Measurements from ENCODE around the gene SSH2. TPM values are rescaled to one million over a fixed set of nuclear protein-coding genes. Genes with fewer than 3 reads are reported as not detected.
A peak's percentile ranks its signal among the peaks of the same experiment; 100 is the strongest.

Gene SSH2
- total RNA-seq, 4 donors from 2014 or later, result 14.7 to 33.6 (median 22.2) TPM

DNA sequence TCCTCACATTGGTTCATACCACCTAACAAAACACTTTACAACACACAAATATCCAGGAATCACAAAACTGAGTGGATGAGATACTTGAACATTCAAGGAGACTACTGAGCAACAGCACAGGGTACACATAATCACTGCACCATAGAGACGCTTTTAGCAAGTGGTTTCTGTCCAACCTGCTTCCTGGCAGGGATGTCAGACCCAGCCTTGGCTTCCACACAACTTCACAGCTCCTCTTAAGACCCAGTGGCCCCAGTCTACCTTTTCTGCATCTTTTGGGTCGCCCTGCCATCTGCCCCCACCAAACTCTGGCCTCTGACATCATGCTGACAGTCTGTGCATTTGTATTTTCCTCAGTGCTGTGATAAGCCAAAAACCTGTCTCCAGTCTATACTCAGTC lies 301.4 kb downstream of the SSH2 start:
- no peak for DNase-seq (ENCODE audit: low spot score in 2 of 2)
- Histone ChIP-seq H3K9me3 (no peaks in the 10 kb centered on the region), H3K27ac (no peak overlapping the region), H3K4me3 (no peak overlapping the region), H3K27me3 (no peaks in the 10 kb centered on the region), H3K36me3 (peaks cover 23% of the 10 kb centered on the region), H3K4me1 (peaks cover 6% of the 10 kb centered on the region)
- WGBS, result 91% methylated on average over 2 of the region's 2 CpGs
- TF ChIP-seq, protein P1, sequence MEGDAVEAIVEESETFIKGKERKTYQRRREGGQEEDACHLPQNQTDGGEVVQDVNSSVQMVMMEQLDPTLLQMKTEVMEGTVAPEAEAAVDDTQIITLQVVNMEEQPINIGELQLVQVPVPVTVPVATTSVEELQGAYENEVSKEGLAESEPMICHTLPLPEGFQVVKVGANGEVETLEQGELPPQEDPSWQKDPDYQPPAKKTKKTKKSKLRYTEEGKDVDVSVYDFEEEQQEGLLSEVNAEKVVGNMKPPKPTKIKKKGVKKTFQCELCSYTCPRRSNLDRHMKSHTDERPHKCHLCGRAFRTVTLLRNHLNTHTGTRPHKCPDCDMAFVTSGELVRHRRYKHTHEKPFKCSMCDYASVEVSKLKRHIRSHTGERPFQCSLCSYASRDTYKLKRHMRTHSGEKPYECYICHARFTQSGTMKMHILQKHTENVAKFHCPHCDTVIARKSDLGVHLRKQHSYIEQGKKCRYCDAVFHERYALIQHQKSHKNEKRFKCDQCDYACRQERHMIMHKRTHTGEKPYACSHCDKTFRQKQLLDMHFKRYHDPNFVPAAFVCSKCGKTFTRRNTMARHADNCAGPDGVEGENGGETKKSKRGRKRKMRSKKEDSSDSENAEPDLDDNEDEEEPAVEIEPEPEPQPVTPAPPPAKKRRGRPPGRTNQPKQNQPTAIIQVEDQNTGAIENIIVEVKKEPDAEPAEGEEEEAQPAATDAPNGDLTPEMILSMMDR (IDR thresholded peaks at IDR 0.05), result no peak
- TF ChIP-seq EP300 (IDR thresholded peaks at IDR 0.05), result no peak
- no peak for TF ChIP-seq POLR2A (IDR thresholded peaks at IDR 0.05)
- TF ChIP-seq POLR2AphosphoS5 (IDR thresholded peaks at IDR 0.05), result no peak

DNA sequence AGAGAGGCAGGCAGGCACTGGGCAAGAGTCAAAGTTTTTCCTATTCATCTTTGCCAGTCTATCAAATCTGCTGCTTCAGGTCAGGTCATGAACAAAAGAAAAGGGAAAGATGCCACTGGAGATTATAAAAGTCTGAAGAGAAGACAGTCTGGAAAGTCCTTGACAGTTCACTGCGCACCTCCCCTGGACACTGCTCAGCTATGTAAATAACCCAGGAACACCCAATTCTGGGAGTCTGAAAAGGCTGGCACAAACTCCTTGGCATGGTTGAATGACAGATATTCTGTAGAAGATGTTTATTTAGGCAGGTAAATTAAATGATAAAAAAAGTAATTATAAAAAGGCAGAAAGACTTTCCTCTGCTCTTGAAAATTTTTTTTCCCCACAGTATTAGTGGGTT lies 302.1 kb downstream of the SSH2 start:
- no peaks in the 10 kb centered on the region for H3K9me3 ChIP-seq
- H3K27me3 ChIP-seq, result no peaks in the 10 kb centered on the region
- no peak for TF ChIP-seq POLR2A (IDR thresholded peaks at IDR 0.05)
- TF ChIP-seq, protein P1 (IDR thresholded peaks at IDR 0.05), result no peak
- no peak for TF ChIP-seq EP300 (IDR thresholded peaks at IDR 0.05)
- TF ChIP-seq POLR2AphosphoS5 (IDR thresholded peaks at IDR 0.05), result no peak
- DNase-seq (ENCODE audit: low spot score in 2 of 2), result no peak
- WGBS, result 50% methylated on average over 1 of the region's 1 CpG
- H3K36me3 ChIP-seq, result peaks cover 23% of the 10 kb centered on the region
- H3K4me1 ChIP-seq, result peaks cover 9% of the 10 kb centered on the region
- H3K4me3 ChIP-seq, result no peak overlapping the region
- no peak overlapping the region for H3K27ac ChIP-seq

DNA sequence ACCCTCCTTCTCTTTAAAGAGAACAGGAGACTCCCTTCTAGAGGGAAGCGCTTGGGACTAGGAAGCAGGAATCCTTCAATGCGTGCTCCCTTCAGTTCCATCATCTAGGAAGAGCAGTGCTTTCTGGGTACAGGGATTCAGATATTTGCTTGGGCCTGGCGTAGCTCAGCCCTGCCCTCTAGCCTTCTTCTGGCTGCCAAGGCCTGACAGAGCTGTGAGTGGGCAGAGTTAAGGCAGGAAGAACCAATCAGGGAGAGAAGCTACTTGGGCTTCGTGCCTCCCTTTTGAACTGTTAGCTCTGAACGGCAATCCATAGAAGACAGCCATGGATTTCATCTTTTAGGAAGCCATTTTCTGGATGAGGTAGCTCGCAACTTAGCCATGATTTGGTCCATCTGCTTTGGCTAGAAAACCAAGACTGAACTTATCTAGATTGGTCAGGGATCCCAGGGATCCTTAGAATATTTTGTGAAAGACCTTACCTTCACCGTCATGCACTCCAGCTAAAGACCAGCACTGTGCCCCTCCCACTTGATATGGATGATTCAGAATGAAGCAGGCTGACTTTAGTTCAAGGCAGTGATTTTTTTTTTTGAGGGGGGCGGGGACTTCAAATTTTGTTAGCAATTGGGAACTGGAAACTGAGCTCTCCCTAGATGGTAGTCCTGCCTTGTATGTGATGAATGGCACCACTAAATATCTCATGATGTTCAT lies 304.8 kb downstream of the SSH2 start:
- no peaks in the 10 kb centered on the region for H3K27me3 ChIP-seq
- H3K4me3 ChIP-seq, result no peak overlapping the region
- no peak overlapping the region for H3K27ac ChIP-seq
- TF ChIP-seq POLR2A (IDR thresholded peaks at IDR 0.05), result no peak
- TF ChIP-seq EP300 (IDR thresholded peaks at IDR 0.05), result no peak
- TF ChIP-seq POLR2AphosphoS5 (IDR thresholded peaks at IDR 0.05), result no peak
- TF ChIP-seq, protein P1 (IDR thresholded peaks at IDR 0.05), result no peak
- H3K9me3 ChIP-seq, result no peaks in the 10 kb centered on the region
- peak in 1 of 2 donors; percentile 32 for DNase-seq (ENCODE audit: low spot score in 2 of 2)
- 68% methylated on average over 7 of the region's 8 CpGs for WGBS
- H3K36me3 ChIP-seq, result no peaks in the 10 kb centered on the region
- H3K4me1 ChIP-seq, result peaks cover 23% of the 10 kb centered on the region

DNA sequence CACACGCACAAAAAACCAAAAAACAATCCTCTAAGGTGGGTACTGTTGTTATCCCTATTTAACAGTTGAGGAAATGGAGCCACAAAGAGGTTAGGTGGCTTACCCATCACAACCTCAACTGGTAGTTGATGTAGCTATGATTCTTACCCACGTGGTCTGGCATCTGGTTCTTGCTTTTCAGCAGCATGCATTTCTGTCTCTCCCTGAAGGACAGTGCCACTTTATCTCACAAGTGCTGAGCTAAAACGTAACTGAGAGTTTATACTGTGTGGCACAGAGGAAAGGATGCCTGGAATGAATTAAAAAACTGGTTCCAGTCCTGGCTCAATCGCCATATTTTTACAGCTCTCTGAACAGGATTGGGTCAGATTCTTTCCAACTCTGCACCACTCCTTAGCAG lies 305.4 kb downstream of the SSH2 start:
- TF ChIP-seq, protein P1 (IDR thresholded peaks at IDR 0.05), result no peak
- TF ChIP-seq POLR2AphosphoS5 (IDR thresholded peaks at IDR 0.05) (no peak), EP300 (IDR thresholded peaks at IDR 0.05) (no peak), POLR2A (IDR thresholded peaks at IDR 0.05) (no peak)
- Histone ChIP-seq H3K4me3 (no peak overlapping the region), H3K4me1 (peaks cover 23% of the 10 kb centered on the region), H3K9me3 (no peaks in the 10 kb centered on the region), H3K27ac (no peak overlapping the region), H3K27me3 (no peaks in the 10 kb centered on the region), H3K36me3 (no peaks in the 10 kb centered on the region)
- 69% methylated on average over 4 of the region's 4 CpGs for WGBS
- DNase-seq (ENCODE audit: low spot score in 2 of 2), result no peak

DNA sequence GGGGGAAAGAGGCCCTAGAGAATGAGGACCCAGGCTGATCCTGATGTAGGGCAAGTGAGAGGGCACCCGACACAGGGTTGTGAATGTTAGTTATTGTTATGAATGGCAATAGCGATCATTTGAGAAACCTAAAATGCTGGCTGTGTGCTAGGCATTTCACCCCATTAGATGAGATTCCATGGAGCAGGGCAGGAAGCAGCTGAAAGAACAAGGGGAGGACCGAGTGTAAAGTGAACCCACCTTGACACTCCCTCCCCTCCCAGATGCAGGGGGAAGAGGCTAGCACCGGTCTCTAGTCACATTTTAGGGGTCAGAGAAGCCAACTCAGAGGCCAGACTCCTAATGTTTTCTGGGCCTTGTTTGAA lies 306.8 kb downstream of the SSH2 start:
- TF ChIP-seq POLR2AphosphoS5 (IDR thresholded peaks at IDR 0.05), result no peak
- no peak for TF ChIP-seq POLR2A (IDR thresholded peaks at IDR 0.05)
- no peak for TF ChIP-seq EP300 (IDR thresholded peaks at IDR 0.05)
- TF ChIP-seq, protein P1 (IDR thresholded peaks at IDR 0.05), result no peak
- 60% methylated on average over 4 of the region's 4 CpGs for WGBS
- Histone ChIP-seq H3K27ac (no peak overlapping the region), H3K36me3 (no peaks in the 10 kb centered on the region), H3K4me1 (peaks cover 26% of the 10 kb centered on the region), H3K9me3 (no peaks in the 10 kb centered on the region), H3K27me3 (no peaks in the 10 kb centered on the region), H3K4me3 (peak overlapping the region; percentile 78)
- no peak for DNase-seq (ENCODE audit: low spot score in 2 of 2)
